GM12878 (cell line): ENCODE data around the gene RAPGEF4. TPM values are rescaled to one million over a fixed set of nuclear protein-coding genes. Genes with fewer than 3 reads are reported as not detected.

ENCODE experiments used
- ATAC-seq: fragments of 200-7000 bp; cut with Tn5 transposase; 3 replicates; pipeline ENCODE4 v1.9.1; 2020; ENCODE audit warnings: mild to moderate bottlenecking, moderate library complexity
- BruUV-seq: library from RNA; stranded (reverse); fragments of 400-500 nt; replicated peaks from 2 replicates; lab custom pipeline; 2021; lab: Mats Ljungman, UMichigan
- CTCF ChIA-PET: fragments of 300-600 bp; sonication (Branson Sonifier 250); formaldehyde crosslinking; extraction: SDS; loops from one replicate; lab custom pipeline; 2021; ENCODE audit warnings: inconsistent platforms; lab: Yijun Ruan, JAX
- POLR2A ChIA-PET: fragments of 350-600 bp; formaldehyde crosslinking; extraction: SDS; loops from one replicate; lab custom pipeline; 2021; ENCODE audit warnings: inconsistent platforms; lab: Charles Lee
- RAD21 ChIA-PET: fragments of 300-600 bp; sonication (Branson Sonifier 250); formaldehyde crosslinking; loops from one replicate; lab custom pipeline; 2023; ENCODE audit warnings: antibody characterized with exemption; ENCODE audit not compliant: unreplicated experiment; lab: Charles Lee
- SMC1A ChIA-PET: fragments of 300-600 bp; sonication (Branson Sonifier 250); formaldehyde crosslinking; loops from one replicate; lab custom pipeline; 2023; ENCODE audit not compliant: unreplicated experiment, uncharacterized antibody; lab: Charles Lee
- DNase-seq: peaks from one replicate; pipeline ENCODE4 v3.0.0-alpha.2; 2011; ENCODE audit warnings: low read depth, low spot score
- FAIRE-seq: peaks from 3 replicates; lab custom pipeline; 2011; peaks lifted over from hg19 to GRCh38; lab: Jason Lieb, UNC
- H2AFZ ChIP-seq: 2 replicates; pipeline ENCODE4 v1.6.0; 2011; ENCODE audit warnings: low read depth, low read length, control low read depth; ENCODE audit not compliant: control insufficient read depth
- H3K27ac ChIP-seq: 2 replicates; pipeline ENCODE4 v1.5.1; 2011; ENCODE audit warnings: control low read depth; ENCODE audit not compliant: control insufficient read depth, insufficient read depth
- H3K27me3 ChIP-seq, 2 experiments: replicated peaks in 1 of 2; 2 replicates each; pipeline versions ENCODE4 v1.6.0 to v1.6.1; 2011; ENCODE audit warnings: low read length in 1 of 2; ENCODE audit not compliant: control insufficient read depth in 2 of 2, insufficient read depth in 2 of 2
- H3K36me3 ChIP-seq, 2 experiments: 2 replicates each; pipeline ENCODE4 v1.5.1; 2011; ENCODE audit warnings: low read length in 1 of 2; ENCODE audit not compliant: control insufficient read depth in 2 of 2, insufficient read depth in 2 of 2
- H3K4me1 ChIP-seq: 2 replicates; pipeline ENCODE4 v1.6.1; 2011; ENCODE audit warnings: mild to moderate bottlenecking, low read length, moderate library complexity, mixed read lengths; ENCODE audit not compliant: control insufficient read depth, insufficient read depth
- H3K4me2 ChIP-seq: 2 replicates; pipeline ENCODE4 v1.6.0; 2011; ENCODE audit warnings: control low read depth; ENCODE audit not compliant: control insufficient read depth, insufficient read depth
- H3K4me3 ChIP-seq: fragments of 200-600 bp; sonication (generic); 2 replicates; pipeline ENCODE4 v1.5.1; 2016
- H3K79me2 ChIP-seq: 2 replicates; pipeline ENCODE4 v1.6.0; 2011; ENCODE audit warnings: low read length; ENCODE audit not compliant: control insufficient read depth, insufficient read depth
- H3K9ac ChIP-seq: 2 replicates; pipeline ENCODE4 v1.8.0; 2011; ENCODE audit warnings: low read length, control low read depth, mixed read lengths; ENCODE audit not compliant: control insufficient read depth, insufficient read depth
- H3K9me3 ChIP-seq: replicated peaks from 3 replicates; pipeline ENCODE4 v1.5.1; 2011; ENCODE audit warnings: mild to moderate bottlenecking, low read length; ENCODE audit not compliant: control insufficient read depth, insufficient read depth
- H4K20me1 ChIP-seq: 2 replicates; pipeline ENCODE4 v1.6.0; 2011; ENCODE audit not compliant: control insufficient read depth, insufficient read depth
- FOXK2 ChIP-seq: fragments of 450-650 bp; IDR thresholded peaks from 2 replicates; pipeline ENCODE4 v1.6.1; 2017; ENCODE audit warnings: mild to moderate bottlenecking, moderate library complexity
- NBN ChIP-seq: fragments of 450-650 bp; IDR thresholded peaks from 2 replicates; pipeline ENCODE4 v1.6.1; 2016
- STAT1 ChIP-seq: fragments of 450-650 bp; conservative IDR thresholded peaks from 2 replicates; pipeline ENCODE4 v1.6.1; 2014; ENCODE audit warnings: antibody characterized with exemption, mild to moderate bottlenecking
- WGBS: methylation state at CpG from one replicate; pipeline ENCODE4 v1.1.6; 2016; ENCODE audit warnings: low lambda C conversion rate; ENCODE audit not compliant: insufficient replicate concordance, insufficient coverage; ENCODE audit errors: missing lambda C conversion rate; 5-methylcytosine and 5-hydroxymethylcytosine counted together
- in situ Hi-C: fragments of 300-500 bp; cut with MboI; formaldehyde crosslinking; loops from 9 replicates; pipeline ENCODE4 v1.14.3; 2018; ENCODE audit warnings: mixed read lengths
- intact Hi-C: fragments of 100-400 bp; cut with micrococcal nuclease; formaldehyde crosslinking; loops from one replicate; pipeline ENCODE4 v1.14.2; 2022; ENCODE audit not compliant: unreplicated experiment
- polyA plus RNA-seq, 11 experiments: library from polyadenylated mRNA; depleted of rRNA in 4 of 11; unstranded in 6 of 11; stranded (reverse) in 5 of 11; fragments of >200 nt; fragmentation: Nextera tagmentation in 4 of 11; fragmentation: Illumina TruSeq in 1 of 11; extraction: Ambion mirVana in 4 of 11; extraction: Trizol in 1 of 11; gene quantifications; 1 replicate in 1 of 11; 2 replicates in 10 of 11; pipeline versions ENCODE4 v1.2.1 to v1.2.3, GENCODE V29; 2011 to 2016; ENCODE audit warnings: inconsistent platforms in 2 of 11, missing spikeins in 2 of 11, low read depth in 1 of 11
- total RNA-seq, 4 experiments: library from RNA; depleted of rRNA in 3 of 4; stranded (reverse); fragments of >200 nt in 3 of 4; fragmentation: Illumina TruSeq in 1 of 4; extraction: Trizol in 1 of 4; gene quantifications; 2 replicates each; pipeline versions ENCODE4 v1.2.1 to v1.2.3, GENCODE V29; 2013 to 2021
- TF ChIP-seq, protein P1 (sequence below): fragments of 450-650 bp; formaldehyde crosslinking; IDR thresholded peaks from 2 replicates; pipeline ENCODE4 v1.4.0; 2020; ENCODE audit warnings: mild to moderate bottlenecking, moderate library complexity

The RAPGEF4 gene
- total and polyA plus RNA-seq, 10 of the 15 experiments (the other 5 are each of a cell fraction or from before 2014, with no cell fraction given) = 0.18 TPM; not detected in 8

DNA sequence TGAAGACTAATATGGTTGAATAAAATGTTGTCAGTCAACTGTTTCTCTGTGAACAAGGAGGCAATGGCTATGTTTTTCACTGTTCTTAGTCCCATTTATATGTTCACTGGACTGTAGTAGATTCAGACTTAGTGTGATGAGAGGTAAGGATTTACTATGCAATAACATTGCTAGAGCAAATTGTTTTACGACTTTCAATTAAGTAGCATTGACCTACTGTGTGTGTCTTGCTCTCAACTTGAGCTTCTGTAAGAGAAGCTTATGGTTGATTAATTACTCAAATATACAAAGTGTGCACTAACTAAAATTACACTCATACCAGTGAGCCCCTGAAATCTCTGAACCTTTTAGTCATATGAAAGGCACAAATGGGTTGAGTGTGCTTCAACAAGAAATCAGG, 168.6 kb downstream of the RAPGEF4 start (continued):
- TF ChIP-seq STAT1 = no peak

DNA sequence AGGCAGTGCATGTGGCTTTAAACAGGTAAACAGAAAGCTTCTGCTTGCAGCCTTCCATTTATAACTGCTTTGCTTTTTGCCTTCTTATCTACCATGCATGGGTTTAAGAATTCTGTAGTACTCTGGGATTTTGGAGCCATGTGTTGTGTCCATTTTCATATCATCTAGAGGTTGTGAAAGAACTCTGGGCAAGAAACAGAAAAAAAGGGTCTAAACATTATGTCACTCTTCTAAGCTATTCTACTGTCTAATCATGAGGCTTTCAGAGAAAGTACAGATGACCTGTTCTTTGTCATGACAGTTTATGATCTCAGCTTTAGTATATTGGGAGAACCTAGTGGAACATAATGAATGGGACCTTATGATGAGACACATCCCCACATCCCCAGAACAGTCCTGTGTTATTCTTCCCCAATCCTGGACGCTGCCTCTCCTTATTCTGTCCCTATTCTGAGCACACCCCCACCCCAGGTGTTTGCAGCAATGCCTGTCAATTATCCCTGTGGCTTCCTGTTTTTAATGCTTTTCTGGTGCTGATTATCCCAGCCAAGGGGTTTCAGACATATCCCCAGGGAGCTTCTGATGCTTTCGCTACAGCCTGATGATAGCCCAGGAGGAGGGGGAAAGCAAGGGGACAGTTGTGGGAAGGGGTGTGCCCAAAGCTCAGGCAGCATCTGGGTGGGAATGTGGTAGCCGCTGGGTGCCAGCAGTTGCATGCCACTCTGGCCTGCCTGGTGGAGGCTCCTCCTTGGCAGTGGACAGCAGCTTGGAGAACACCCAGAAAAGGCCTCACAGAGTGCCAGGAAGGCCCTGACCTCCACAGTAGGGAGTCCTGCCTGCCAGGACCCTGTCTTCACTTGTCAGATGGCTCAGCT, 170.5 kb downstream of the RAPGEF4 start:
- RAD21 ChIA-PET = no interaction called here
- no peak for FAIRE-seq
- CTCF ChIA-PET = no interaction called here

More for the DNA sequence above, 170.5 kb downstream of the RAPGEF4 start:
- ChIA-PET POLR2A (no interaction called here), SMC1A (interaction anchor here (1.7 kb wide), 1 partner anchor 26 kb away, joined by 4 read pairs; no protein-coding TSS in a partner anchor)
- ATAC-seq (no peak), DNase-seq (no peak)
- Histone ChIP-seq H3K9ac (no peak overlapping the region), H3K36me3 (no peaks in the 10 kb centered on the region), H3K27ac (no peak overlapping the region), H3K79me2 (no peaks in the 10 kb centered on the region), H3K27me3 (no peaks in the 10 kb centered on the region), H3K4me3 (no peak overlapping the region), H4K20me1 (no peaks in the 10 kb centered on the region), H3K4me2 (no peak overlapping the region), H2AFZ (no peak overlapping the region), H3K9me3 (no peaks in the 10 kb centered on the region)
- intact Hi-C loops (no loop called here), in situ Hi-C loops (no loop called here)
- WGBS = 18% methylated on average over 2 of the region's 3 CpGs
- no TSS peak for BruUV-seq
- TF ChIP-seq, protein P1, sequence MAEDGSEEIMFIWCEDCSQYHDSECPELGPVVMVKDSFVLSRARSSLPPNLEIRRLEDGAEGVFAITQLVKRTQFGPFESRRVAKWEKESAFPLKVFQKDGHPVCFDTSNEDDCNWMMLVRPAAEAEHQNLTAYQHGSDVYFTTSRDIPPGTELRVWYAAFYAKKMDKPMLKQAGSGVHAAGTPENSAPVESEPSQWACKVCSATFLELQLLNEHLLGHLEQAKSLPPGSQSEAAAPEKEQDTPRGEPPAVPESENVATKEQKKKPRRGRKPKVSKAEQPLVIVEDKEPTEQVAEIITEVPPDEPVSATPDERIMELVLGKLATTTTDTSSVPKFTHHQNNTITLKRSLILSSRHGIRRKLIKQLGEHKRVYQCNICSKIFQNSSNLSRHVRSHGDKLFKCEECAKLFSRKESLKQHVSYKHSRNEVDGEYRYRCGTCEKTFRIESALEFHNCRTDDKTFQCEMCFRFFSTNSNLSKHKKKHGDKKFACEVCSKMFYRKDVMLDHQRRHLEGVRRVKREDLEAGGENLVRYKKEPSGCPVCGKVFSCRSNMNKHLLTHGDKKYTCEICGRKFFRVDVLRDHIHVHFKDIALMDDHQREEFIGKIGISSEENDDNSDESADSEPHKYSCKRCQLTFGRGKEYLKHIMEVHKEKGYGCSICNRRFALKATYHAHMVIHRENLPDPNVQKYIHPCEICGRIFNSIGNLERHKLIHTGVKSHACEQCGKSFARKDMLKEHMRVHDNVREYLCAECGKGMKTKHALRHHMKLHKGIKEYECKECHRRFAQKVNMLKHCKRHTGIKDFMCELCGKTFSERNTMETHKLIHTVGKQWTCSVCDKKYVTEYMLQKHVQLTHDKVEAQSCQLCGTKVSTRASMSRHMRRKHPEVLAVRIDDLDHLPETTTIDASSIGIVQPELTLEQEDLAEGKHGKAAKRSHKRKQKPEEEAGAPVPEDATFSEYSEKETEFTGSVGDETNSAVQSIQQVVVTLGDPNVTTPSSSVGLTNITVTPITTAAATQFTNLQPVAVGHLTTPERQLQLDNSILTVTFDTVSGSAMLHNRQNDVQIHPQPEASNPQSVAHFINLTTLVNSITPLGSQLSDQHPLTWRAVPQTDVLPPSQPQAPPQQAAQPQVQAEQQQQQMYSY = no peak
- TF ChIP-seq NBN = no peak
- TF ChIP-seq FOXK2 = no peak
- TF ChIP-seq, all 136 proteins: peak for 0
- peaks cover 3% of the 10 kb centered on the region; the same call in 1 of the 2 replicates for H3K4me1 ChIP-seq
